A673 (cell line): Measurements from ENCODE around the gene MAL. TPM values are rescaled to one million over a fixed set of nuclear protein-coding genes. Genes with fewer than 3 reads are reported as not detected.

ENCODE experiments used
- BruUV-seq: library from RNA; stranded (reverse); fragments of 400-500 nt; replicated peaks from 2 replicates; lab custom pipeline; 2021; lab: Mats Ljungman, UMichigan
- CTCF ChIA-PET: fragments of 300-600 bp; sonication (Branson Sonifier 250); formaldehyde crosslinking; loops from one replicate; lab custom pipeline; 2022; ENCODE audit warnings: antibody characterized with exemption; lab: Charles Lee
- POLR2A ChIA-PET: fragments of 300-600 bp; sonication (Branson Sonifier 250); formaldehyde crosslinking; loops from one replicate; lab custom pipeline; 2022; ENCODE audit warnings: antibody characterized with exemption; ENCODE audit not compliant: low non-redundant PET; lab: Charles Lee
- DNase-seq: peaks from one replicate; pipeline ENCODE4 v3.0.0-alpha.2; 2015; ENCODE audit warnings: low spot score
- H3K27ac ChIP-seq: fragments of 200-600 bp; sonication (generic); 2 replicates; pipeline ENCODE4 v1.5.1; 2016; ENCODE audit warnings: mixed run types, low read depth, mild to moderate bottlenecking, mixed read lengths, antibody characterized with exemption, low read length; ENCODE audit not compliant: poor library complexity, severe bottlenecking
- H3K27me3 ChIP-seq: fragments of 200-600 bp; sonication (generic); replicated peaks from 2 replicates; pipeline ENCODE4 v1.6.1; 2017; ENCODE audit warnings: mixed run types, low read depth, mild to moderate bottlenecking, mixed read lengths, antibody characterized with exemption, low read length; ENCODE audit not compliant: insufficient read depth, poor library complexity
- H3K36me3 ChIP-seq: fragments of 200-600 bp; sonication (generic); 2 replicates; pipeline ENCODE4 v1.6.1; 2016; ENCODE audit warnings: mixed run types, mild to moderate bottlenecking, mixed read lengths, antibody characterized with exemption, low read length; ENCODE audit not compliant: insufficient read depth, poor library complexity, severe bottlenecking
- H3K4me1 ChIP-seq: fragments of 200-600 bp; sonication (generic); 2 replicates; pipeline ENCODE4 v1.6.1; 2017; ENCODE audit warnings: mixed run types, mild to moderate bottlenecking, mixed read lengths, antibody characterized with exemption, low read length; ENCODE audit not compliant: insufficient read depth, poor library complexity, severe bottlenecking
- H3K4me3 ChIP-seq: fragments of 200-600 bp; sonication (generic); 2 replicates; pipeline ENCODE4 v1.5.1; 2016; ENCODE audit warnings: low read depth, mixed run types, mild to moderate bottlenecking, mixed read lengths, low read length; ENCODE audit not compliant: poor library complexity, severe bottlenecking
- H3K9me3 ChIP-seq: fragments of 200-600 bp; sonication (generic); 2 replicates; pipeline ENCODE4 v1.6.1; 2016; ENCODE audit warnings: mixed run types, low read depth, mild to moderate bottlenecking, mixed read lengths, antibody characterized with exemption, low read length; ENCODE audit not compliant: poor library complexity, severe bottlenecking
- EZH2 ChIP-seq: fragments of 200-600 bp; sonication (generic); IDR thresholded peaks from 2 replicates; pipeline ENCODE4 v1.6.1; 2017; ENCODE audit warnings: borderline replicate concordance, low read depth, mild to moderate bottlenecking, mixed read lengths, antibody characterized with exemption, low read length; ENCODE audit not compliant: poor library complexity, severe bottlenecking
- intact Hi-C: fragments of 100-400 bp; cut with micrococcal nuclease; formaldehyde crosslinking; loops from one replicate; pipeline ENCODE4 v1.10.0; 2022; ENCODE audit not compliant: unreplicated experiment
- total RNA-seq: library from RNA; stranded (reverse); gene quantifications from 2 replicates; pipeline ENCODE4 v1.2.3, GENCODE V29; 2021
- TF ChIP-seq, protein P1 (sequence below): fragments of 300-800, 200-600 bp; sonication (generic); conservative IDR thresholded peaks from 2 replicates; pipeline ENCODE4 v1.5.1; 2017; ENCODE audit warnings: low read depth, mild to moderate bottlenecking, antibody characterized with exemption, low read length, moderate library complexity, mixed read lengths

MAL gene
- total RNA-seq, 1 experiment from 2014 or later, result not detected

DNA sequence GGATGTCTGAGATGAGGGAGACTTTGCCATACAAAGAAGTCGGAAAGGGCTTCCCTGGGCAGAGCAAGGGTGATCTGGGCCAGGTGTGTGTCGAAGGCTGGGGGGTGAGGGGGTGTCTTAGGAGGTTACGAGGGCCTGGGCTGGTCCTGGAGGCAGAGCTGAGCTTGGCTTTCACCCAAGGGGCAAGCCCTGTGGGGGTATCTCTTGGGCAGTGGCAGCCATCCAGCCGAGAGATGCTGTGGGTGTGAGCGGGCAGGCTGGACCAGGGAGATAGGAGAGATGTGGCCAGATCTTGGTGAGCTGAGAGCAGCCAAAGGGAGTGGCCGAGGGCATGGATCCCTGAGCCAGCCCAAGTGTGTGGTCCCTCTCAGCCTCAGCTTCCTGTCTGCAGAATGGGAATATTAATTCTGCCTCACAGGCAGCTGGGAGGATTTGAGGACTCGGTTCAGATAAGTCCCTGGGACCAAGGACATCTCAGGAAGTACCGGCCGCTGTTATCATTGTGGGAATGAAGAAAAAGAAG lies 33.0 kb downstream of the MAL start:
- ChIA-PET CTCF (no interaction called here), POLR2A (no interaction called here)
- Histone ChIP-seq H3K36me3 (no peaks in the 10 kb centered on the region), H3K9me3 (no peaks in the 10 kb centered on the region), H3K4me1 (no peaks in the 10 kb centered on the region), H3K4me3 (no peak overlapping the region), H3K27ac (no peak overlapping the region), H3K27me3 (peaks cover 19% of the 10 kb centered on the region)
- intact Hi-C loops, result no loop called here
- DNase-seq, result no peak
- TF ChIP-seq, protein P1, sequence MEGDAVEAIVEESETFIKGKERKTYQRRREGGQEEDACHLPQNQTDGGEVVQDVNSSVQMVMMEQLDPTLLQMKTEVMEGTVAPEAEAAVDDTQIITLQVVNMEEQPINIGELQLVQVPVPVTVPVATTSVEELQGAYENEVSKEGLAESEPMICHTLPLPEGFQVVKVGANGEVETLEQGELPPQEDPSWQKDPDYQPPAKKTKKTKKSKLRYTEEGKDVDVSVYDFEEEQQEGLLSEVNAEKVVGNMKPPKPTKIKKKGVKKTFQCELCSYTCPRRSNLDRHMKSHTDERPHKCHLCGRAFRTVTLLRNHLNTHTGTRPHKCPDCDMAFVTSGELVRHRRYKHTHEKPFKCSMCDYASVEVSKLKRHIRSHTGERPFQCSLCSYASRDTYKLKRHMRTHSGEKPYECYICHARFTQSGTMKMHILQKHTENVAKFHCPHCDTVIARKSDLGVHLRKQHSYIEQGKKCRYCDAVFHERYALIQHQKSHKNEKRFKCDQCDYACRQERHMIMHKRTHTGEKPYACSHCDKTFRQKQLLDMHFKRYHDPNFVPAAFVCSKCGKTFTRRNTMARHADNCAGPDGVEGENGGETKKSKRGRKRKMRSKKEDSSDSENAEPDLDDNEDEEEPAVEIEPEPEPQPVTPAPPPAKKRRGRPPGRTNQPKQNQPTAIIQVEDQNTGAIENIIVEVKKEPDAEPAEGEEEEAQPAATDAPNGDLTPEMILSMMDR, result no peak
- no peak for TF ChIP-seq EZH2
- BruUV-seq, result no TSS peak

DNA sequence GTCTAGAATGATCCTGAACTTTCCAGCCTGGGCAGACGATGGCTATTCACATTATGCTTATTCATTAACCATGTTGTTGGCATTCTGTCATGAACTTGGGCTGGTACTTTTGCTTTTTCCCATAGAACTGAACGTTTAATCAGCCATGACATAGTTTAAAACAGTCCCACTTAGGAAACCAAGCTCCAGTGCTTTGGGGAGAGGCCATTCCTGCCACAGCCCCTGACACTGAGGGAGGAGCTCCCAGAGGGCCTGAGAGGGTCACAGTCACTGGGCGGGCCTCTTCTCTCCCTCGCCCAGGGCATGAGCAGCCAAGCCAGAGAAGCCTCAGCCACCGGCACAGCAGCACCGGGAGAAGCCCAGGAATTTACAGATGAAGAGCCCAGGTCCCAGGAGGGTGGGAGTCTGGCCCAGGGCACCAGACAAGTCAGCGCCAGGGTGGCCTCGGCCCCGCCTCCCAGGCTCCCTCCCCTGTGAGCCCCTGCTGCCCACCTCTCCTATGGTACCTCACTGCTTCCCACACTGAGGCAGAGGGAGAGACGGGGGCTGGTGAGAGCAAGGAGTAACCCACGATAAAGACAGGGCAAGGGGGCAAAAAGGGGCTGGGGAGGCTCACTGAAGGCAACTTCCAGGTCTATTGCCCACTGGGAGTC lies 33.6 kb downstream of the MAL start:
- no peaks in the 10 kb centered on the region for H3K36me3 ChIP-seq
- H3K27ac ChIP-seq, result no peak overlapping the region
- TF ChIP-seq, protein P1, result no peak
- no peak for TF ChIP-seq EZH2
- POLR2A ChIA-PET, result no interaction called here
- no peaks in the 10 kb centered on the region for H3K9me3 ChIP-seq
- intact Hi-C loops, result no loop called here
- DNase-seq, result no peak
- CTCF ChIA-PET, result no interaction called here
- H3K4me1 ChIP-seq, result no peaks in the 10 kb centered on the region
- peaks cover 14% of the 10 kb centered on the region for H3K27me3 ChIP-seq
- H3K4me3 ChIP-seq, result no peak overlapping the region
- BruUV-seq, result no TSS peak

DNA sequence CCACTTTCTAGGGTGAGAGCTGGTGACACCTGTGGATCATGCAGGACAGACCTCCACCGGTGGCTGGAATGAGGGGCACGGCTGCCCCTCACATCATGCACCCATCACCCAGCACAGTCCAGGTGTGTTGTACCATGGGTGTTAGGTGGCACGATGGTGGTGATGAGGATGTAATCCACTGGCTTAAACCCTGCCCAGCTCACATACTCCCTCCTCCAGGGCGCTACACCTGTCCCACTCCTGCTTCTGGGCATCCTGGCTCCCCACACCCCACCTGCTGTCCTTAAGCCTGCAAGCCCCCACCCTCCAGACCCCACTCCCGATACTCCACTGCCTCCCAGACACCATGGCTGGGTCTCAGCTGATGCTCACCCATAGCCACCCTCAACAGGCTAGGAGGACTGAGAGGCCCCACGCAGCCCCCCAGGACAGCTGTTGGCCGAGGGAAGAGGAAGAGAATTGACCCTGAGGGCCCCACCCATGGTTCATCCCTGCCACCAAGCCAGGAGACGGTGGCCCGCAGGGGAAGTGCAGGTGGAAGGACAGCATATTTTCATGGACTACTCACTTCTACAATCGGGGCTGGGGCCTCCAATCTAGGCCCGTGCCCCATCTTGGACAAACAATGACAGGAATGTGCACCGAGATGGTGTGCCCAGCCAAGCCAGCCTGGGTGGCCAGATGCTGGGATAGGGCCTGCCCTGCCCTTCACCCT lies 34.3 kb downstream of the MAL start:
- POLR2A ChIA-PET, result no interaction called here
- Histone ChIP-seq H3K36me3 (no peaks in the 10 kb centered on the region), H3K4me1 (no peaks in the 10 kb centered on the region), H3K4me3 (no peak overlapping the region), H3K9me3 (no peaks in the 10 kb centered on the region), H3K27ac (no peak overlapping the region), H3K27me3 (peaks cover 10% of the 10 kb centered on the region)
- CTCF ChIA-PET, result no interaction called here
- no TSS peak for BruUV-seq
- DNase-seq, result no peak
- intact Hi-C loops, result no loop called here
- TF ChIP-seq, protein P1, result no peak
- TF ChIP-seq EZH2, result no peak
